ENCODE data around the gene RAPH1.

RAPH1 gene

DNA sequence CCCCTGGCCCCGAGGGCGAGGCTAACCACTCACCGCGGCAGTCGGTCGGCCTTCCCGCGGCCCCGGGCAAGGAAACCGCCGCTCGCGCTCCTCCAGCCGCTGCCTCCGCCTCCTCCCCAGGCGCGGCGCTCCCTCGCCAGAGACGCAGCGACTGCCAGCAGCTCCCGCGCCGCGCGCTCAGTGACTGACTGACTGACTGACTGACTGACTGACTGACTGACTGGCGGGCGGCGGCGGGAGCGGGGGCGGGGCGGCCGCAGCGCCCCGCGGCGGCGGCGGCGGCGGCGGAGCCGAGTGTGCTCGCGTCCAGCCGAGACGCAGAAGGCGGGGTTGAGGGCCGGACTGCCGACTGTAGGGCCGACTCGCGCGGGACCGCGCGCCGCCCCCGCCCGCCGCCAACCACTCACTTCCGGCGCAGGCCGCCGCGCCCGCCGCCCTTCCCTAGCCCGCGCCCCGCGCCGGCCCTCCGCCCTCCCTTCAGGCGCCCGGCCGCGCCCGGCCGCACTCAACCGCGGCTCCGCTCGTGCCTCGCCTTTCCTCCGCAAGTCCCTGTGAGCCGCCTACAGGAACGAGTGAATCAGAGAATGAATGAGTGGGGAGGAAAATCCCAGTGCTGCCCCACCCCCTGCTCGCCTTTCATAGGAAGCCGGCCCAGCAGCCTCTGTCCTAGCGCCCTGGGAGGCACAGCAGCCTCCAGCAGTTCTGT lies at the start of gene RAPH1:
Gene RAPH1 (minus strand): TSS at position 224 of the 706 bp plus-strand sequence. CDS start 39,948 bp downstream, outside the sequence.
- no peak for DNase-seq (ENCODE audit: low spot score)

GRCh38 chr2:203584784-203585183 lies 49.7 kb upstream of the RAPH1 start:
- DNase-seq (ENCODE audit: low spot score), result no peak

- DNase-seq (ENCODE audit: low spot score), result no peak
Observed at GRCh38 chr2:203583701-203584100, 48.6 kb upstream of the RAPH1 start.

GRCh38 chr2:203583084-203583695 lies 48.1 kb upstream of the RAPH1 start:
- no peak for DNase-seq (ENCODE audit: low spot score)

GRCh38 chr2:203582468-203582867 lies 47.4 kb upstream of the RAPH1 start:
- DNase-seq (ENCODE audit: low spot score), result no peak

DNA sequence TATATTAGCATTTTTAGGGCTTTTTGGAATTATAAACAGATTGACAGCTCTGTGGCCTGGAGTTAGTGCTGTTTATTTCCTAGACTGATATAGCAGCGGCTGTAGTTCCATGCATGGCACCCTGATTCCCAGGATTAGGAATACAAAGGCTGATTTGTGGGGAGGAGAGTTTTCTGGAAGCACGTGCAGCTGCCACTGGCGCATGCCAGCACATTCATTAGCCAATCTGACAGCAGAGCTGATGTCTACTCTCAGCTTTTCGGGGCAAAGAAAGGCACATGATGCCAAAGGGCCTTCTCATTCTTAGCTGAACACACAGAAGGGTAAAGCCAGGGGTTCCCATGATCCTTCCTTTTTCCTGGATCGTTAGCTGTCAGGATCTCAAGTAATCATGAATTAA lies 45.7 kb upstream of the RAPH1 start:
- no peak for DNase-seq (ENCODE audit: low spot score)

- no peak for DNase-seq (ENCODE audit: low spot score)
Observed at GRCh38 chr2:203579730-203580129, 44.6 kb upstream of the RAPH1 start.

- DNase-seq (ENCODE audit: low spot score), result no peak
Observed at GRCh38 chr2:203578759-203579643, 43.9 kb upstream of the RAPH1 start.

DNA sequence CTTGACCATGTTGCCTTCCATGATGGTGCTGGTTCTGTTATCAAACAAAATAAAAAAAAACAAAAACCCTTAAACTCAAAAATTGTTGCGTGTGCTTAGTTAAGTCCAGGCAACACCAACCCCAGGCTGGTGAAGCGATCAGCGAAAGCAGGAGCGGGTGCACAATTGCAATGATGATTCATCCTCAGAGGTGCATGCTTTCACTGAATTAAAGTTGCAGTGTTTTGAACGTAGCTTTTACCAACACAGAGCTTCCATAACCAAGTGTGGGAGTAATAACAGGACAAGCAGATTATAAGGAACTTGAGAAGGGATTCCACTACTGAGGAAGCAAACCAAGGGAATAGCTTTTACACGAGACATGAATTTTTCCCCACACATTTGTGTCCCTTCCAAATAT lies 39.7 kb upstream of the RAPH1 start:
- DNase-seq (ENCODE audit: low spot score), result no peak

GRCh38 chr2:203572316-203572715 lies 37.2 kb upstream of the RAPH1 start:
- DNase-seq (ENCODE audit: low spot score), result no peak

DNA sequence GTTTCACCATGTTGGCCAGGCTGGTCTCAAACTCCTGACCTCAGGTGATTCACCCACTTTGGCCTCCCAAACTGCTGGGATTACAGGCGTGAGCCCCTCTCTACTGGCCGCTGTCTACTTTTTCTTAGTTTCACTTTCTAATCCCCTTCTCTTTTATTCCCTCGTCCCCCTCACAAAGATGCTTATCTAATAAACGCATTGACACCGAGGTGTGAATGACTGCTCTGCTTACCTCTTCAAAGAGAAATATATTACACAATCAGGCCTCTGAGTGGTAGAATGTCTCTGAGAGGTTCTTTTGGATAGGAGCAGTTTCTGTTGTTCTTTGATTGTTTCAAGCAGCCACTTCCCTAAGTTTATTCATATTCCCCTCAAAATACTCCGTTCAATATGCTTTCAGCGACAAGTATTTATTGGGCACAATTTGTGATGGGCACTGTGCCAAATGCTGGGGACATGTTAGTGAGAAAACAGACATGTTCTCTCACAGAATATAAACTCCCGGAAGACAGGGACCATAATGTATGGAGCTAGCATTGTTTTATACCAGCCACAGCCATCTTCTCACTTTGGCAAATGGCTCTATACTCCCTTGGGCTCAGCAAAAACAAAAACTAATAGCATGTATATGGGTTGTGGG lies 34.7 kb upstream of the RAPH1 start:
- no peak for DNase-seq (ENCODE audit: low spot score)

GRCh38 chr2:203567691-203568090 lies 32.6 kb upstream of the RAPH1 start:
- DNase-seq (ENCODE audit: low spot score), result no peak

GRCh38 chr2:203566161-203566560 lies 31.1 kb upstream of the RAPH1 start:
- no peak for DNase-seq (ENCODE audit: low spot score)

- DNase-seq (ENCODE audit: low spot score), result no peak
Observed at GRCh38 chr2:203565076-203565475, 30.0 kb upstream of the RAPH1 start.

DNA sequence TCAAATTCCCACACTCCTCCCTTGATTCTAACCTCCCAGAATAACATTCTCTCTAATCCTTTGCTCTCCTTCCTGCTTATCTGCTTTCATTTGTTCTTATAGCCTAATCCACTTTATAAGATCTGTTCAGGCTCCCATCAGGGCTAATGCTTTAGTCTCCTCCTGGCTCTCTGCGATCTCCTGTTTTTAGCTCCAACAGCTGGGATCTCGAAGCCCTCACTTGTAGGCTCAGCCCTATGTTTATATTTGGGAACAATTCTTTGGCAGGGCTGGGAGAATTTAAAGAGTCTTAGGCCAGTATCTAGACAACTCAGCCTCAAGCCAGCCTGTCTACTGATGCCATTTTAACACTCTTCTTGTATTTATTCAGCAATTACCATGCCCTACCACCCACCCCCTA lies 27.2 kb upstream of the RAPH1 start:
- no peak for DNase-seq (ENCODE audit: low spot score)

- DNase-seq (ENCODE audit: low spot score), result no peak
Observed at GRCh38 chr2:203559641-203560040, 24.5 kb upstream of the RAPH1 start.

- no peak for DNase-seq (ENCODE audit: low spot score)
Observed at GRCh38 chr2:203553784-203554183, 18.7 kb upstream of the RAPH1 start.

GRCh38 chr2:203551778-203552177 lies 16.7 kb upstream of the RAPH1 start:
- DNase-seq (ENCODE audit: low spot score), result no peak

DNA sequence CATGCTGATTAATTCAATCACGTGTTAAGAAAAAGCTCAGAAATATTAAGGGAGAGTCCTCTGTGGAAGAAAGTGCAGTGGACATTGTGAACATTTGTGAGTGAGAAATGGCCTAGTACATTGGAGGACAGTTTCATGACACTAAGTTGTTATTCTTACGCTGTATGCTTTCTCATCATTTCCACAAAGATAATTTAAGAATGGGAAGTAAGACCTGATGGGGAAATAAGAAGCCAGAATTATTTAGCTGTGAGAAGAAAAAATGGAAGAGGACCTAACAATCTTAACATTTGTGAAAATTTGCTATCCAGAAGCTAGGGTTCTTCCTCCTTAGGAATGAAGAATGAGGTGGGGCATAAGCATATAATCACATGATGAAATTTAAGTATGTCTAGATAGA lies 15.2 kb upstream of the RAPH1 start:
- no peak for DNase-seq (ENCODE audit: low spot score)

DNA sequence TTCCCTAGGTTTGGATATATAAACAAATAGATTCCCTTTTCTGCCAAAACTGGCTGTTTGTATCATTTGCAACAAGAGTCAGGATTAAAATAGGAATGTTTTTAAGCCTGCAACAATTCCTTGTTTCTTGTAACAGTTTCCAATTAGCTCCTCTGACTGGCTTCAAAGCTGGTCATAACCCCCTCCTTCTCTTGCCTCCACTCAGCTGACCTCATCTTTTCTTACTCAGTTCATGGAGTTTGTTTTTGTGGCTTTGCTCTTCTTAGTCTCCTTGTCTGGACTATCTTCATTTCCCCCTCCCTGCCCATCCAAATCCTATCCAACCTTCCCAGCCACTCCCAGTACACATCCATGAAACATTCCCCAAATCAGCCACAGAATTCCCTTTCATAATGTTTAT lies 14.3 kb upstream of the RAPH1 start:
- DNase-seq (ENCODE audit: low spot score), result no peak

DNA sequence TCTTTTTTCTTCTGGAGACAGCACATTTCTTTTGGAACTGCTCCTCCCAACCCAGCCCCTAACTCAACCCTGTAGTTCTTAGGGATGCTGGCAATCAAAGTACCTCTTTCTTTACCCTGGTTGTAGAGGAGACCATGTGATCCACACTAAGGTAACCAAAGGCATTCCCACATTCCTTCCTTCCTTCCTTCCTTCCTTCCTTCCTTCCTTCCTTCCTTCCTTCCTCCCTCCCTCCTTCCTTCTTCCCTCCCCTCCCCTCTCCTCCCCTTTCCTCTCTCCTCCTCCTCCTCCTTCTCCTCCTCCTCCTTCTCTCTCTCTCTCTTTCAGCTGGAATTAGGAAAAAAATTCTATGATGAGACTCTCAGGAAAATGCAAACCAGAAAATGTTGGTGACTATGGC lies 13.8 kb upstream of the RAPH1 start:
- no peak for DNase-seq (ENCODE audit: low spot score)

DNA sequence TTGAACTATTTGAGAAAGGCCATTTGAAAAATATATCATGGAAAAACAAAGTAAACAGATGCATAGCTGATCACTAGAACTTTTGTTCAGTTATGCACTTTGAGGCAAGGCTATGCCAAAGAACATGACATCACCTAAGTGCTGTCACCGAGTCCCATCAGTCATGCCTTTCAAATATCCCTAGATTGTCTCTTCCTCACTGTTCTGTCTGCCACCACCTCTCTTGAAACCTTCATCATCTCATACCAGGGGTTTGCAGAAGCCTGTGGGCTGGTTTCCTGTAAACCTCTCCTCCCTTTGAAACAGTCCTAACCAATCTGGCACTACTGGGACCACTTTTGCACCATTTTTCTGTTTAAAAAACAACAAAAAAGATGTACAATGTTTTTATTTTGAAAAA lies 12.3 kb upstream of the RAPH1 start:
- DNase-seq (ENCODE audit: low spot score), result no peak

DNA sequence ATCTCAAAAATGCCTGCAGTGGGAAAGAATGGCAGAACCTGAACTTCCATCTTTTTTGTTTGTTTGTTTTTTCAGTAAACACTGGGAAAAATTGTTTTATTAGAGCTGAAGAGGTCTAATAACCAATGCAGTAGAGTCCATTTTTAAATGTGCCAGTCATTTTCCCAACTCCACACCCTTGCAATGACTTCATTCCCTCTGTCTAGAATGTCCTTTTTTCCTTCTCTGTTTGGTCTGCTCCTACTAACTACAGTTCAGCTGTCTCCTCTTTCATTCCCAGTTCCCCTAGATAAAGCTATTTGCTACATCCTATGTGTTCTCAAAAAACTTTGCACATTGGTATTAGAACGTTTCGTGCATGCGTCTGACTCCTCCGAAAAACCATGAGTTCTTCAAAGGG lies 9.3 kb upstream of the RAPH1 start:
- DNase-seq (ENCODE audit: low spot score), result no peak
